Astrocyte (in vitro differentiated cells and primary cell): ENCODE data around the gene NGRN. TPM values are rescaled to one million over a fixed set of nuclear protein-coding genes. Genes with fewer than 3 reads are reported as not detected.
A peak's percentile ranks its signal among the peaks of the same experiment; 100 is the strongest.

Experiments
- DNase-seq: peaks from one replicate; pipeline ENCODE4 v3.0.0-alpha.2; 2010; ENCODE audit warnings: low read depth
- FAIRE-seq: peaks from 2 replicates; lab custom pipeline; 2011; peaks lifted over from hg19 to GRCh38; lab: Jason Lieb, UNC
- H2AFZ ChIP-seq: 2 replicates; pipeline ENCODE4 v1.6.0; 2012; ENCODE audit warnings: low read depth, low read length, inconsistent platforms
- H3K27ac ChIP-seq: 2 replicates; pipeline ENCODE4 v1.5.1; 2011; ENCODE audit warnings: low read depth, low read length, inconsistent platforms
- H3K27me3 ChIP-seq: 2 replicates; pipeline ENCODE4 v1.6.0; 2011; ENCODE audit warnings: low read length, inconsistent platforms; ENCODE audit not compliant: insufficient read depth
- H3K36me3 ChIP-seq: 2 replicates; pipeline ENCODE4 v1.5.1; 2011; ENCODE audit warnings: low read length, inconsistent platforms; ENCODE audit not compliant: insufficient read depth
- H3K4me1 ChIP-seq: 2 replicates; pipeline ENCODE4 v1.5.1; 2011; ENCODE audit warnings: low read length, inconsistent platforms; ENCODE audit not compliant: insufficient read depth
- H3K4me2 ChIP-seq: 2 replicates; pipeline ENCODE4 v1.6.0; 2012; ENCODE audit warnings: low read length, inconsistent platforms
- H3K4me3 ChIP-seq: 2 replicates; pipeline ENCODE4 v1.5.1; 2011; ENCODE audit warnings: low read depth, mild to moderate bottlenecking, low read length, inconsistent platforms; ENCODE audit not compliant: insufficient read depth
- H3K79me2 ChIP-seq: 2 replicates; pipeline ENCODE4 v1.6.0; 2012; ENCODE audit warnings: mild to moderate bottlenecking, low read length, inconsistent platforms; ENCODE audit not compliant: insufficient read depth
- H3K9ac ChIP-seq: 2 replicates; pipeline ENCODE4 v1.6.0; 2012; ENCODE audit warnings: mild to moderate bottlenecking, low read length, inconsistent platforms
- H3K9me3 ChIP-seq: 2 replicates; pipeline ENCODE4 v1.5.1; 2012; ENCODE audit warnings: low read depth, mild to moderate bottlenecking, low read length, inconsistent platforms; ENCODE audit not compliant: insufficient read depth
- H4K20me1 ChIP-seq: 2 replicates; pipeline ENCODE4 v1.6.0; 2012; ENCODE audit warnings: low read length, inconsistent platforms; ENCODE audit not compliant: insufficient read depth
- H3K27ac Mint-ChIP-seq: one replicate; pipeline ENCODE4 v1.8.0; 2021; ENCODE audit warnings: mild to moderate bottlenecking, mixed read lengths; ENCODE audit not compliant: unreplicated experiment
- H3K27me3 Mint-ChIP-seq: one replicate; pipeline ENCODE4 v1.8.0; 2021; ENCODE audit warnings: low read depth, mixed read lengths; ENCODE audit not compliant: unreplicated experiment
- H3K36me3 Mint-ChIP-seq: one replicate; pipeline ENCODE4 v1.8.0; 2021; ENCODE audit warnings: low read depth, mixed read lengths; ENCODE audit not compliant: unreplicated experiment
- H3K4me1 Mint-ChIP-seq: one replicate; pipeline ENCODE4 v1.8.0; 2021; ENCODE audit warnings: low read depth, mixed read lengths; ENCODE audit not compliant: unreplicated experiment
- H3K4me3 Mint-ChIP-seq: one replicate; pipeline ENCODE4 v1.8.0; 2021; ENCODE audit warnings: mild to moderate bottlenecking, moderate library complexity, mixed read lengths; ENCODE audit not compliant: unreplicated experiment
- H3K9me3 Mint-ChIP-seq: one replicate; pipeline ENCODE4 v1.8.0; 2021; ENCODE audit warnings: mild to moderate bottlenecking, mixed read lengths; ENCODE audit not compliant: unreplicated experiment
- EZH2 ChIP-seq: IDR thresholded peaks from 2 replicates; pipeline ENCODE4 v1.6.1; 2012; ENCODE audit warnings: mild to moderate bottlenecking, low read length, inconsistent platforms; ENCODE audit not compliant: insufficient read depth
- total RNA-seq: library from RNA; stranded (reverse); gene quantifications from 2 replicates; pipeline ENCODE4 v1.2.1, GENCODE V29; 2021
- TF ChIP-seq, protein P1 (sequence below): IDR thresholded peaks from 2 replicates; pipeline ENCODE4 v1.5.1; 2011; ENCODE audit warnings: low read depth, mild to moderate bottlenecking, inconsistent platforms, low read length, moderate library complexity; ENCODE audit not compliant: insufficient read depth

NGRN gene
- total RNA-seq, 1 donor from 2014 or later, result 98.6 TPM

DNA sequence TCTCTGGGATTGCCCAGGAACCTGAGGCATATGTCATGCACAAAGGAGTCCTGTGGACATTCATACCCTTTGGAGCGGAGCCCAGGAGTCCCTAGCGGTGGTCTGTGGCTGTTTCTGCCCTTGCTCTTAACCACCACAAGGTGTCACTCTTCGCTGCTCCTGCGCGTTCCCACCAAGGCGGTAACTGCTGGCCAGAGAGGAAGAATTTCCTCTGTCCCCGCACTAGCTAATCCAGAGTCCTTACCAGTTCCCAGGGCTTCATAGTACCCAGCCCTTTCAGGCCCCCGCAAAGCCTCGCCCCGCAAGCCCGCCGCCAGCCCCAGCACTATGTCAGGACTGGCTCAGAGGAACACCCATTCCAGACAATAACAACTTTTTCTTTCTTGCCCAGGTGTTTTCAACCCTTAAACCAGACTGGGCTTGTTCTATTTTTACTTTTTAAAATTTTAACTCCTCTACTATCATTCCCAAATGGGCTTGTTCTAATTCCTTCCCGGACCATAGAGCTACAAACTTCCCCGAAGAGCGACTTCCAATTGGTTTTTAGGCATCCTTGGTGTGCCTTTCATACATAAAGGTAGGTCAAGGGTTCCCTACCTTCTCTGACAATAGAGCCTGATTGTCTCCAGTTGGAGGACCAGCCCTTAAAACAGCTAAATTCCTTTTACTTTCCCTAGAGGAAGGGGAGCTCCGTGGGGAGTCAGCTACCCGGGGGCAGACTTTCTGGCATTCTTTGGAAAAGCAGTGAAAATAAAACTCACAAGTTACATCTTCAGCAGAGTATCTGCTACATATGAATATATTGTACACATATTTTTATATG lies 54.8 kb downstream of the NGRN start:
- Histone ChIP-seq H3K27ac (no peak overlapping the region), H3K9me3 (no peaks in the 10 kb centered on the region), H4K20me1 (no peaks in the 10 kb centered on the region), H3K4me2 (peak overlapping the region; percentile 70), H3K79me2 (no peaks in the 10 kb centered on the region), H2AFZ (peak overlapping the region; percentile 22), H3K4me1 (peaks cover 11% of the 10 kb centered on the region), H3K36me3 (no peaks in the 10 kb centered on the region), H3K9ac (peak overlapping the region; percentile 54), H3K27me3 (no peaks in the 10 kb centered on the region), H3K4me3 (no peak overlapping the region)
- Mint-ChIP-seq H3K9me3 (no peaks in the 10 kb centered on the region), H3K27ac (no peak overlapping the region), H3K4me3 (peak overlapping the region; percentile 59), H3K36me3 (no peaks in the 10 kb centered on the region), H3K27me3 (no peaks in the 10 kb centered on the region), H3K4me1 (peaks cover 9% of the 10 kb centered on the region)
- FAIRE-seq (peak; percentile 82), DNase-seq (peak; percentile 78)
- TF ChIP-seq EZH2, result no peak
- TF ChIP-seq, protein P1, sequence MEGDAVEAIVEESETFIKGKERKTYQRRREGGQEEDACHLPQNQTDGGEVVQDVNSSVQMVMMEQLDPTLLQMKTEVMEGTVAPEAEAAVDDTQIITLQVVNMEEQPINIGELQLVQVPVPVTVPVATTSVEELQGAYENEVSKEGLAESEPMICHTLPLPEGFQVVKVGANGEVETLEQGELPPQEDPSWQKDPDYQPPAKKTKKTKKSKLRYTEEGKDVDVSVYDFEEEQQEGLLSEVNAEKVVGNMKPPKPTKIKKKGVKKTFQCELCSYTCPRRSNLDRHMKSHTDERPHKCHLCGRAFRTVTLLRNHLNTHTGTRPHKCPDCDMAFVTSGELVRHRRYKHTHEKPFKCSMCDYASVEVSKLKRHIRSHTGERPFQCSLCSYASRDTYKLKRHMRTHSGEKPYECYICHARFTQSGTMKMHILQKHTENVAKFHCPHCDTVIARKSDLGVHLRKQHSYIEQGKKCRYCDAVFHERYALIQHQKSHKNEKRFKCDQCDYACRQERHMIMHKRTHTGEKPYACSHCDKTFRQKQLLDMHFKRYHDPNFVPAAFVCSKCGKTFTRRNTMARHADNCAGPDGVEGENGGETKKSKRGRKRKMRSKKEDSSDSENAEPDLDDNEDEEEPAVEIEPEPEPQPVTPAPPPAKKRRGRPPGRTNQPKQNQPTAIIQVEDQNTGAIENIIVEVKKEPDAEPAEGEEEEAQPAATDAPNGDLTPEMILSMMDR, result peak; percentile 100

DNA sequence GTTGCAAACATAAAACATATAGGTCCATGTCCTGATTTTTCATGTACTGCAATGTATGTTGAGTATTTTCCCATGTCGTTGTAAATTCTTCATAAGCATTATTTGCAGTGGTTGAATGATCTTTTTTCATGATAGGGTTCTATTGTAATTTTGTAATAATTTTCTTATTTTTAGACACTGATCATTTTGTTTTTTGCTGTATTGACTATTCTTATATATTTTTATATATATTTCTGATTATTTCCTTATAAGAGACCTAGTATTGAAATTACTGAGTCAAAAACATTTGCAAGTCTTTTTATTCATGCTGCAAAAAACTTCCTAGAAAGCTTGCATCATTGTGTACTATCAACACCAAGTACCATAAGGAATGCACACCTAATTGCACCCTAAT lies 55.4 kb downstream of the NGRN start:
- Mint-ChIP-seq H3K36me3 (no peaks in the 10 kb centered on the region), H3K27ac (no peak overlapping the region), H3K4me3 (no peak overlapping the region), H3K9me3 (no peaks in the 10 kb centered on the region), H3K27me3 (no peaks in the 10 kb centered on the region), H3K4me1 (peaks cover 5% of the 10 kb centered on the region)
- H3K36me3 ChIP-seq, result no peaks in the 10 kb centered on the region
- H3K27me3 ChIP-seq, result no peaks in the 10 kb centered on the region
- no peak overlapping the region for H3K27ac ChIP-seq
- DNase-seq (no peak), FAIRE-seq (no peak)
- H3K9me3 ChIP-seq, result no peaks in the 10 kb centered on the region
- no peak overlapping the region for H3K4me3 ChIP-seq
- no peaks in the 10 kb centered on the region for H3K79me2 ChIP-seq
- peaks cover 7% of the 10 kb centered on the region for H3K4me1 ChIP-seq
- no peak overlapping the region for H3K9ac ChIP-seq
- H4K20me1 ChIP-seq, result no peaks in the 10 kb centered on the region
- H2AFZ ChIP-seq, result no peak overlapping the region
- no peak for TF ChIP-seq EZH2
- TF ChIP-seq, protein P1, result no peak
- H3K4me2 ChIP-seq, result no peak overlapping the region

Other genes with a start within 250 kb of the NGRN start
- 76.6 and 87.3 TPM in 2 replicates for gene IDH2, start 163.2 kb upstream of the NGRN start, total RNA-seq
- gene SEMA4B, start 64.3 kb upstream of the NGRN start, total RNA-seq, result 7.0 and 9.9 TPM in 2 replicates
- gene CIB1, start 31.7 kb upstream of the NGRN start, total RNA-seq, result 49.6 and 50.7 TPM in 2 replicates
- gene GDPGP1, start 31.5 kb upstream of the NGRN start, total RNA-seq, result 4.1 and 6.0 TPM in 2 replicates
- 0.14 TPM in 1 of 2 replicates, not detected in the other for gene TTLL13, start 16.1 kb upstream of the NGRN start, total RNA-seq
- gene ZNF774, start 86.6 kb downstream of the NGRN start, total RNA-seq, result 1.2 and 3.3 TPM in 2 replicates
- 218 and 226 TPM in 2 replicates for gene IQGAP1, start 122.6 kb downstream of the NGRN start, total RNA-seq